Ovary (tissue), 3 donors: ENCODE results near the gene NUBPL.

Source experiments
- EP300 ChIP-seq: sonication (generic); formaldehyde crosslinking; IDR thresholded peaks from one replicate; pipeline ENCODE4 v1.6.1; 2017; ENCODE audit warnings: antibody characterized with exemption
- TF ChIP-seq, protein P1 (sequence below), 3 donors: fragments of 450-650 bp in 2 of 3; fragments of 200-600 bp in 1 of 3; IDR thresholded peaks; one replicate each; pipeline versions ENCODE4 v1.5.1 to v1.8.0; 2016 to 2022; ENCODE audit warnings: antibody characterized with exemption in 3 of 3, mild to moderate bottlenecking in 1 of 3
- donor health status: DM: no; HTN: no; CAD: no.

DNA sequence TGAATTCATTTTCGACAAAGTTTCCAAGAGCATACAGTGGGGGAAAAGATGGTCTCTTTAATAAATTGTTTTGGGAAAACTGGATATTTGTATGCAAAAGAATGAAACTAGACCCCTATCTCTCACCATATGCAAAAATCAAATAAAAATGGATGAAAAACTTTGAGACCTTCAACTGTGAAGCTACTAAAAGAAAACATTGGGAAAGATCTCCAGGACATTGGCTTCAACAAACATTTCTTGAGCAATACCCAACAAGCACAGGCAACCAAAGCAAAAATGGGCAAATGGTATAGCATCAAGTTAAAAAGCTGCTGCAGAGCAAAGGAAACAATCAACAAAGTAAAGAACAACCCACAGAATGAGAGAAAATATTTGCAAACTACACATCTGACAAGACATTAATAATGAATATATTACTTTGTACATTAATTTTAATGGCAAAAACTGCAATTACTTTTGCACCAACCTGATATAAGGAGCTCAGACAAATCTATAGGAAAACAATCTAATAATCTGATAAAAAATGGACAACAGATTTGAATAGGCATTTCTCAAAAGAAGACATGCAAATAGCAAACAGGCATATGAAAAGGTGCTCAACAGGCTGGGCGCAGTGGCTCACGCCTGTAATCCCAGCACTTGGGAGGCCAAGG, 50.7 kb downstream of the NUBPL start:
- no peak for TF ChIP-seq EP300
- TF ChIP-seq, protein P1, sequence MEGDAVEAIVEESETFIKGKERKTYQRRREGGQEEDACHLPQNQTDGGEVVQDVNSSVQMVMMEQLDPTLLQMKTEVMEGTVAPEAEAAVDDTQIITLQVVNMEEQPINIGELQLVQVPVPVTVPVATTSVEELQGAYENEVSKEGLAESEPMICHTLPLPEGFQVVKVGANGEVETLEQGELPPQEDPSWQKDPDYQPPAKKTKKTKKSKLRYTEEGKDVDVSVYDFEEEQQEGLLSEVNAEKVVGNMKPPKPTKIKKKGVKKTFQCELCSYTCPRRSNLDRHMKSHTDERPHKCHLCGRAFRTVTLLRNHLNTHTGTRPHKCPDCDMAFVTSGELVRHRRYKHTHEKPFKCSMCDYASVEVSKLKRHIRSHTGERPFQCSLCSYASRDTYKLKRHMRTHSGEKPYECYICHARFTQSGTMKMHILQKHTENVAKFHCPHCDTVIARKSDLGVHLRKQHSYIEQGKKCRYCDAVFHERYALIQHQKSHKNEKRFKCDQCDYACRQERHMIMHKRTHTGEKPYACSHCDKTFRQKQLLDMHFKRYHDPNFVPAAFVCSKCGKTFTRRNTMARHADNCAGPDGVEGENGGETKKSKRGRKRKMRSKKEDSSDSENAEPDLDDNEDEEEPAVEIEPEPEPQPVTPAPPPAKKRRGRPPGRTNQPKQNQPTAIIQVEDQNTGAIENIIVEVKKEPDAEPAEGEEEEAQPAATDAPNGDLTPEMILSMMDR (IDR thresholded peaks at IDR 0.05) = no peak
